DMS114 treated with DMSO at 0.1 percent for 48 hours (cell line): ENCODE results near the gene TECTA.

Source experiments
- DNase-seq: peaks from one replicate; lab custom pipeline; 2025; ENCODE audit not compliant: unreplicated experiment; lab: John Stamatoyannopoulos, UW

Gene TECTA

DNA sequence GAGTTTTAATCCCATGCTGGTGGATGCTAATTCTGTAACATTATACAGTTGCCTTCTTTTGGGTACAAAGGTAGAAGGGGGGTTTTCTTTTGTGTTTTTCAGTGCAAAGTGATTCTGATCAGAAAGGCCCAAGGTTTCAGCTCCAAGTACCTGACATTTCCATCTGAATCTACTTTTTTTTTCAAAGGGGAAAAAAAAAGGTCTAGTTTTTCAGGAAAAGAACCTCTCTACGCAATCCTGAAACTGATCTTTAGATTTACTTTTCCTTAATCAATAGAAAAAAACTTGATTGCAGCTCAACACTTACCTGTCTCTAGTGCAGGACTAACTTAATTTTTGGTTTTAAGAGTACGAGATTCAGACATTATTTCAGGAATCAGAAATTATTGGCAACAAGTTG is at the start of gene TECTA:
Gene TECTA (plus strand): TSS at position 301 of the 400 bp plus-strand sequence. CDS start 1,423 bp downstream, outside the sequence.
- no peak for DNase-seq

- DNase-seq, result no peak
These were observed 47.8 kb upstream of the TECTA start for GRCh38 chr11:121053244-121053643.

- no peak for DNase-seq
These were observed 46.8 kb upstream of the TECTA start for GRCh38 chr11:121054266-121054665.

DNA sequence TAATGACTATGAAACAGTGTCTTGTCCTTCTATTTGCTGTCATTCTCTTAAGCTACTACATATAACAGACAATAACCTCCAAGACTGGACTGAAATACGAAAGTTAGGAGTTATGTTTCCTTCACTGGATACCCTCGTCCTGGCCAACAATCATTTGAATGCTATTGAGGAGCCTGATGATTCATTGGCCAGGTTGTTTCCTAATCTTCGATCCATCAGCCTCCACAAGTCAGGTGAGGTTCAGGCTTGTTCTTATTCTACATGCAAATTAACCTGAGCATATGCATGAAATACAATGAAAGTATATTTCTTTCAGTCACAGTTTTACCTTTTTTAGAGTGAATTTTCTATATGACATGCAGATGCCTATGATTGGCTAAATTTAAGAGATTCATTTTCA is 46.0 kb upstream of the TECTA start:
- no peak for DNase-seq

- no peak for DNase-seq
These were observed 43.1 kb upstream of the TECTA start for GRCh38 chr11:121057922-121058321.

DNA sequence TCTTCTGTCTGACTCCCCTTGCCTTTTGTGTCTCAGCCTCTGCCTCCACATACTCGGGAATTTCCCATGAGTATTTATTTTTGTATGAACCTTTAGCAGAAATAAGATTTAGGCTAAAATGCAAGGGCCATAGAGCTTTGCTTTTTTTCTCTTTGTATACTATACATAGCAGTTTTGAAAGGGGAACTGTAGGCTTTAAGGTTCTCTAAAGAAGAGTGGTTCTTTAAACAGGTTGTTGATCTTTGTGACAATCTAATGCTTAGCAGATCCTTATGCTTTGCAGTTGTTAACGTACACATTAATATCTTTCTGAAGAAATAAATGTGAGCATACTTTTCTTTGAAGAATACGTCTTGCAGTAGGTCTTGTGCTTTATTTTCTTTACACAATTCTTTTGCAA is 42.1 kb upstream of the TECTA start:
- no peak for DNase-seq

DNA sequence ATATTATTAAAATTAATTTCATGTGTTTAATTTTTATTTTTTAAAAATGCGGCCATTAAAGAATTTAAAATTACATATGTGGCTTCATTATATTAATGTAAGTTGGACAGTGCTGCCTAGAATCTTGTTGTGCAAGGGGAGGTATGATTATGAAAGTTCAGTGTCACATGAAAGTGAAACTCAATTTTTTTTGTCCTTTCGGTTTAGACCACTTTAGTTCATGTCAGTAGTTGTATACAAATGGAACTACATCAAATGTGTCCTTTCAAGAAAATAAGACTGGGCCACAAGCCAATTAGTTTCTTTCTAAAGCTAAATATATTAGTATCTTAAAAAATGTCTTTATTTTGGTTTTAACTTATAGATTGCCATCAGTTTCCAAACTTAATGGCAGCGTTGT is 41.4 kb upstream of the TECTA start:
- DNase-seq, result no peak

GRCh38 chr11:121063728-121064127 is 37.3 kb upstream of the TECTA start:
- no peak for DNase-seq

- no peak for DNase-seq
These were observed 34.4 kb upstream of the TECTA start for GRCh38 chr11:121066623-121067022.

- no peak for DNase-seq
These were observed 34.0 kb upstream of the TECTA start for GRCh38 chr11:121067026-121067425.

DNA sequence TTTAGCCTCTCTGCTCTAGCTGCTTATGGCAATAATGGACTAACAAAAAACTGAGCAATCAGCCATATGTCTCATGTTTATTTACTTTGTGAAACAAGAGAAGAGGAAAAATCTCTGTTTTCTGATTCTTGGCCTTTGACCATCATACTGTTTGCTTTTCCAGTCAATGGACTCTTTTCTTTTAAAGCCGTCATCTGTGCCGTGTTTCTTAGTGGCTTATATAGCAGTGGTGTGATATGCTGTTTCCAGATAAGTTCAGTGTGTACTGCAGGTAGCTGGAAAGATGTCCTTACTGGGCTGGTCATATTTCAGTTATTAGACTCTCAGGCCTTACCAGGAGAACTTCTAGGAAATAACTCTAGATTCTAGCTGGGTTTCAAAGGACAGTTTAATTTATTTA is 33.6 kb upstream of the TECTA start:
- no peak for DNase-seq

GRCh38 chr11:121067962-121068647 is 32.9 kb upstream of the TECTA start:
- no peak for DNase-seq

DNA sequence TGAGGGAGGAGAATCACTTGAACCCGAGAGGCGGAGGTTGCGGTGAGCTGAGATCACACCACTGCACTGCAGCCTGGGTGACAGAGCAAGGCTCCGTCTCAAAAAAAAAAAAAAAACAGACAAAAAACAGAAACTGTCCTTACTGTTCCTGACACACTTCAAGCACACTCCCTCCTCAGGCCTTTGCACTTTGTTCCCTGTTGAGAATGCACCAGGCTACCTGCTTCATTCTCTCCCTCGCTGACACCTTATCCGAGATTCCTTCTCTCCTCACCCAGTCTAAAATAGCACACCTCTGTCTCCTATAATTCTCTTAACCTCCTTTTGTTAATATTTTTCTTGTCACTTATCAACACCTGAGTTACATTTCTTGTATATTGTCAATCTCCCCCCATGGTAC is 32.3 kb upstream of the TECTA start:
- DNase-seq, result no peak

- no peak for DNase-seq
These were observed 29.8 kb upstream of the TECTA start for GRCh38 chr11:121070951-121071845.

DNA sequence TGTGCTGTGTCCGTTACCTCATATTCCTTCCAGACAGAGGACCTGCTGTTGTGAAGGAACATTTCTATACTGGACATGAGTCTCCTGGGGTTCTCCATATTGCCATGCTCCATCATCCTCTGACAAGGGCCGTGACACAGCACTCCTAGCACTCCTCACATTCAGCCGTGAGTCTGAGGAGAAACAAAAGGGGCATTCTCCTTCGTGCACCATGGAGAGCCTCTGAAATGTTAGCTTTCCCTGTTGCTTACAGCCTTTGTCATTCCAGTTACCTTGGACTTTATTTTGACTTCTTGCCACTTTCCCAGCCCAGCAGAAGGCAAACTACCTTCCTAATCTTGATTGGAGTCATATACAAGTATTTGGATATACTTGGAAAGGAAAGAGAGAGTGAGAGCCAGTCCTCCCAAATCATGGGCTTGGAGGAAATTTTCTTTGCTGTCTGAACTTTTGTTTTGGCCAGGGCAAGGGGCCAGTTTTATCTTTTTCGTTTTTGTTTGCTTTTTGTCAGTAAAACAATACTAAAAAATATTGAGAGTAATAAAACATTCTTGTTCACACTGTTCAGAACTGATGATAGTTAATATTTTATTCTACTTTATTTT is 29.1 kb upstream of the TECTA start:
- no peak for DNase-seq

DNA sequence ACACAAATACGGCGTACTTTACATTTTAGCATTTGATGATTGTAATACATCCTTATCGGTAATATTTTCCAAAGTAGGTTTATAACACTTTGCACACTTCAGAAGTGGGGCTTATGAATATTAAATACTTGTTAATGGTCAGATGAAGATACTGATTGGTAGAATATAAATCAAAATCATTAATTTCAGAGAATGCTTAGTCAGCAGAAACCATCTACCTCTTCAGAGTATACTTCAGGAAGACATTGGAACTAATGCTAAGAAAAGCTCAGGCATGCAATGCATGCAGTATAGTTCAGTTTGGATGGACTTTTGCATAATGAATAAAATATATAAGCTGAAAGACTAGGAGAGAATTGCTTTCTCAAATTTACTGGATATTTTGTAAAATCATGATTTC is 19.7 kb upstream of the TECTA start:
- no peak for DNase-seq

GRCh38 chr11:121082219-121082618 is 18.8 kb upstream of the TECTA start:
- no peak for DNase-seq

- DNase-seq, result no peak
These were observed 18.4 kb upstream of the TECTA start for GRCh38 chr11:121082670-121083069.

DNA sequence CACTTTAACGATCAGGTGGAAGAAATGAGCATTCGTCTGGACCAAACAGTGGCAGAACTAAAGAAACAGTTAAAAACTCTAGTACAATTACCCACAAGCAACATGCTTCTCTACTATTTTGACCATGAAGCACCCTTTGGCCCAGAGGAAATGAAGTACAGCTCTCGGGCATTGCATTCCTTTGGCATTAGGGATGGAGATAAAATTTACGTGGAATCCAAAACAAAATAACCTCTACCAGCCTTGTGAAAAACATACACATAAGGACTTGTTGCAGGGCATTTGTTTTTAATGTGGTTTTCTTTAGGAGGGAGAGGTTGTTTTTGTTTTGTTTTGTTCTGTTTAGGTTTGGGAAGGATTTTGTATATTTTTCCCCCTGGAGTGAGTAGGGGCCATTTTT is 14.2 kb upstream of the TECTA start:
- DNase-seq, result no peak

- DNase-seq, result no peak
These were observed 11.5 kb upstream of the TECTA start for GRCh38 chr11:121089566-121089965.

GRCh38 chr11:121090145-121090721 is 10.8 kb upstream of the TECTA start:
- DNase-seq, result no peak
